ENCODE data around the gene WDR93.
"Not testable (repeated sequence)": the region's sequence is repeated elsewhere in the genome, so short reads cannot be mapped to it uniquely, and the experiment has no call there.

Gene WDR93

GRCh38 chr15:89664441-89665350 lies 25.9 kb upstream of the WDR93 start:
- no peak for DNase-seq

DNA sequence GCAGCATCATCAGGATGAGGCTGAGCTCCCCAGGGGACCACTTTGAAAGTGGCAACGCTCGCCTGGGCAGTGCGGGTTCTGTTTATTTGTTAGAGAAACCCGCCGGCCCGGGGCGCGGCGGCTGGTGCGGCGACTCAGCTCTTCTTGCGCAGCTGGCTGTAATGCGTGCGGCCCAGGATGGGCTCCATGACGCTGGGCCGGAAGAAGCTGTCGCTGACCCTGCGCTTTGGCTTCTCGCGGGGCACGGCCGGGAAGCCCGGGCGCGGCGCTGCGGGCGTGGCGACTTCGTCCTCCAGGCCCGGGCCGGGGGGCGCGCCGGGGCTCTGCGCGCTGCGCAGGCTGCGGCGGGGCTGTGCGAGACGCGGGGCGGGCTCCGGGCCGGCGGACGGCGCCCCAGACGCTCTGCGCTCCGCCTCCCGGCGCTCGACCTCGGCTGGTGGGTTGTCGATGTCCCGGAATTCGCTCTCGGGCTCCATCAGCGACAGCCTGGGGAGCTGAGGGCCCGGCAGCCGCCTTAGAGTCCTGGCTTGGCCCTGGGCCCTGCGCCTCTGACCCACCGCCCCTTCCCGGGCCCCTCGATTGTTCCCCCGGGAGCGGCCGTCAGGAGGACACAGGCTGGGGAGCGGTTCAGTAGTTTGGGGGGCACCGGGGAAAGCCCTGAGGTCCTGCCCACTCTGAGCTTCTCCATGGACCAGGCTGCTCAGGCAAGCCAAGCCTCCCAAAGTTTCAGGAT lies 25.0 kb upstream of the WDR93 start:
- DNase-seq: no peak

GRCh38 chr15:89666184-89666857 lies 24.3 kb upstream of the WDR93 start:
- no peak for DNase-seq

DNA sequence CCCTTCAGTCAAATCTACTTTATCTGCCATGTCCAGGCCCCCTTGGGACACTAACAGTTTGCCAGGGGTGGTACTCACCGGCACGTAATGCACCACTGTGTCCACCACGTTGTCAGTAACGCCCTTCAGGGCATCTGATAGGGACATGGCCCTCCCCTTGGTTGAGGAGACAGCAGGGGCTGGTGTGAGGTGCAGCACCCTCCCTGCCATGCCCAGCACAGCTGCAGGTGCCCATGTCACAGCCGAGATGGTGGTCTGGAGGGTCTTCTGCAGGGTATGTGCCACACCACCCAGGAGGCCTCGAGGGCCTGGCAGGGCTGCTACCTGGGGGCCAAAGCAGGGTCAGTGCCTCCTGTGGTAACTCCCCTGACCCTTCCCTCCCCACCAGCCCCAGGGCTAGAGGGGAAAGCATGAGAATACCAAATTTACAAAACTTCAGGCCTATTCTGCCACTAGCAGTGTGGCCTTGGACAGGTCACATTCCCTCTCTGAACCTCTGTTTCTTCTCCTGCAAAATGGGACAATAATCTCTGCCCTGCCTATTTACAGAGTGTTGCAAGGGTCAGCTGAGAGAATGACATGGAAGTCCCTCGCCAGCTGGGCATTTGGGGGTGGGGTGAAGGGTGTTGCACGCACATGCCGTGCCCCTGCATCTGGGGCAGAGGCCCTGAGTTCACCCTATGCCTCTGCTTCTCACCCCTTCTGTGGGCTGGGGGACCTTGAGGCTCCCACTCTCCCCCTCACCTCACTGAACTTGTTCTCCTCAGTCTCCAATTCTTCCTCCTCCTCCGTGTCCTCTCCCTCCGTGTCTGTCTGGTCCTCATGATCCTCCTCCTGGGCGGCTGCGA lies 23.5 kb upstream of the WDR93 start:
- DNase-seq: no peak

DNA sequence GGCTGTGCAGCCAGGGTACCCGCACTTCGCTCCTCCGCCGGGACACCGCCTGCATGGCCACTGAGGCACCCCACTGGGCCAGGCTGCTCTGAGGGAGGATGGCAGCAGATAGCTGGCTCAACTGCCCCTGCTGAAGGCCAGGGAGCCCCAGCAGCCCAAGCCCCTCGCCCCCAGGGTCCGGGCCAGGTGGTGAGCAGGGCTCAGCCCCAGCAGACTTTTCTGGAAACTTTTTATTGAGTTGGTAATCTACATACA lies 23.0 kb upstream of the WDR93 start:
- no peak for DNase-seq

DNA sequence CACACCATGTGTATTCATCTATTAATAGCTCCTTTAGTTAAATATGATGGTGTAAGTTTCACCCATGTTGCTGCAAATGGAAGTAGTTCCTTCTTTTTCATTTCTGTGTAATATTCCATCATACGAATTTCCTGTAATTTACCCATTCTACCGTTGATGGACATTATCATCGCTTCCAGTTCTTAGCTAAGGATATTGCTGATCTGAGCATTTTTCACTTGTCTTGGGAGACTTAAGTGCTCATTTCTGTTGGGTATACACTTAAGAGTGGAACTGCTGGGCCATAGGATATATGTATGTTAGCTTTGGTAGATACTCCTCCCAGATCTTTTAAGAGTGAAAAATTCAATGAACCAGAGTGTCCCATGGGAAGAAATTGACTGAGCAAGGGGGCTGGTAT lies 22.4 kb upstream of the WDR93 start:
- DNase-seq: no peak

DNA sequence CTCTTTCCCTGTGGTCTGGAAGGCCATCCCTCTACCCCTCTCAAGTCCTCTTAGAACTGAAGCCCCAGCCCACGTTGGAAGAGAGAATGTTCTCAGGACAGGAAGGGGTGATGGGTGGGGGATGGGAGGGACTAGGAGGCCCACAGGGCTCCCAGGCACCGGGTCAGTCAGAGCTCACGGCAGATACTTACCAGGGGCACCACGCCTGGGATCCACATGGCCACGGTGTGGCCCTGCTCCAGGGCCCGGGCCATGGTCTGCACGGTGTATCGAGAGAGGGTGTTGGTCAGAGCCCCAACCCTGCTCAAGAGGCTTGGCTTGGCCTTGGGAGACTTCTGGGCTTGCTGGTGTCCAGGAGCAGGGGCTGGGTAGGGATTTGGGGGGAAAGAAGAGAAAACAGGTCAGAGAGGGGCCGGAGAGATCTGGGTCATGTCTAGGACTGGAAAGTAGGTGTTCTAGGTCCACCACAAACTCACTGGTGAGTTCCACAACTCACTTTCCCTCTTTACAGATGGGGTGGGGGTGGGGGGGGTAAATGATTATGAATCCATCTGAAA lies 21.2 kb upstream of the WDR93 start:
- DNase-seq: no peak

DNA sequence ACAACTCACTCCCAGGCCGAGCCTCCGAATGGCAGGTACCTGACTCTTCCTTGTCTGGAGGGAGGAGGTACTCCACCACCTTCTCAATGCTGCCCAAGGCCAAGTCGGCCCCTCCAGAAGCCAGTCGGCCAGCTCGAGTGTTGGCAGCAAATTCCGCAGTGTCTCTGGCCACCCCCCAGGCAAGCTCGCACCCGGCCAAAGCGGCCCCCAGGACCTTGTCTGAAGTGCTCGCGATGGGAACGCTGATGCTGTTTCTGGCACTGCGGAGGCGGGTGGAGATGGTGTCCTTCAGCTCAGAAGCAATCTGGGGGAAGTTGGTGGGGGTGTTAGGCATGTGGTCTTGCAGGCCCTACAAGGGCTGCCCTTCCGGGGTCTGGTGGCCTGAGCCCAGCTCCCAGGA lies 20.7 kb upstream of the WDR93 start:
- DNase-seq: no peak

GRCh38 chr15:89670971-89671560 lies 19.5 kb upstream of the WDR93 start:
- no peak for DNase-seq

DNA sequence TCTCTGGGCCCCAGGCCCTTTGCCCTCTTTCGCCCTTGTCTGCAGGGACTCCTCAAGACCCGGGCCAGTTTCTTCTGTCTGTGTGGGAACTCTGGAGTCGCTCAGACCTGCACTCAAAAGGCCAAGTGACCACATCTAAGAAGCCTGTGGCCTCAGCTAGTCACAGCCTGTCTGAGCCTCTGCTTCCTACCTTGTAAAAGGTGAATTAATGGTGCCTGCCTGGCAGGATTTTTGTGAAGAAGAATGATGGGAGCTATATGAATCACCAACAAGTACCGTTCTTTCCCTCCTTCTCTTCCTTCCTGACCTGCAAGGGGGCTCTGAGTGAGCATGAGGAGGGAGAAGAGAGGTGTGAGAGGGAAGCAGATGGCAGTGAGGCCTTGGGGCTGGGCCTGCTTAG lies 18.9 kb upstream of the WDR93 start:
- DNase-seq: no peak

DNA sequence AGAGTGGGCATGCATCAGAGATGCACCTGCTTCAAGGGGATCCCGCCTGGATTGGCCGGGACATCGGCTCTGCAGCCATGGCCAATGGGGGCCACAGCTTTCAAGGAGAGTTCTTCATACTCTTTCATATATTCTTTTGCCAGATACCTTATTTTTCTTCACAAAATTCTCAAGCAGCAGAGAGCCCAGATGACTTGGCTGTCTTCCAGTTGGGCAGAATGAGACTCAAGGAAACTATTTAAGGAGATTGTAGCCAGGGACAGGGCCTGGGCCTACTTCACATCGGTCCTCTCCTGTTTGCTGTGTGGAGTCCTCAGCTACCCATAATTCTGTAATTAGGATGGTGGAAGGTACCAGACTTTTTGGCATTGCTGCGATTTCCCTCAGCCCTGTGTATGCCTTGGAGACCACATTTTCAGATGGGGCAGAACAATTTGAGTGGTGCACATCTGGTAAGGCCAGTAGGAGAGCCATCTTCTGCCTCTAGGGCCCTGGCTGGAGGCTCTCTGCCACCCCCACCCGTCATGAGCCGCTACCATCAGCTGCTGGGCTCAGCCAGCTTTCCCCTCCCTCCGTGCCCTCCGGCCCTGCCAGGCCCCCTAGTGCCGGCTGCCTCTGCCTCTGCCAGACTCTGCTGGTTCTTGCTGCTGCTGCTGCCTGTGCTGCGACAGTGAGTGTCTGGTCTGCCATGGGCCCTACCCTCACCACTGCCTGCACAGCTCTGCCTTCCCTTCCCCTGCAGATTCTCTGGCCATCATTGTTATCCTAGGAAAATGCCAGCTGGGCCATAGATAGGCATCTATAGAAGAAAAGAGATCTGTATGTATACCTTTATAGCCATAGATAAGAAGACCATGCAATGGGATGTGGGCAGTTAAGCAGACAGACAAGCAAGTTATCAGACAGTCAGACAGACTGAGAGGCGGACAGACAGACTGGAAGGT lies 18.1 kb upstream of the WDR93 start:
- DNase-seq: no peak

DNA sequence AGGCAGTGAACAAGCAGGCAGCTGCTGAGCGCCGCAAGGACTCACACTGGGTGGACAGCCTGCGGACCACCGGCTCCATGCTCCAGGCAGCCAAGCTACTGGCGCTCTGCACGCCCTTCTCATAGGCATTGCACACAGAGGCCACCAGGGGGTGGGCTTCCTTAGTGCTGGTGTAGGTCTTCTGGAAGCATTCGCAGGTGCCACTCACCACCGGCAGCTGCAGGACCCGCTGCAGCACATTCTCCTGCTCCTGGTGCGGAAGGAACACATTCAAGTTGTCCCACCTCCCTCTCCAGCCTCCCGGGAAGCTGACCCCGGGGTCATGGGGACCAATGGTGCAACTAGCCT lies 17.5 kb upstream of the WDR93 start:
- DNase-seq: no peak

- DNase-seq: no peak
Observed at GRCh38 chr15:89674526-89674925, 16.1 kb upstream of the WDR93 start.

- DNase-seq: no peak
Observed at GRCh38 chr15:89675606-89676005, 15.0 kb upstream of the WDR93 start.

GRCh38 chr15:89677381-89677780 lies 13.2 kb upstream of the WDR93 start:
- no peak for DNase-seq

DNA sequence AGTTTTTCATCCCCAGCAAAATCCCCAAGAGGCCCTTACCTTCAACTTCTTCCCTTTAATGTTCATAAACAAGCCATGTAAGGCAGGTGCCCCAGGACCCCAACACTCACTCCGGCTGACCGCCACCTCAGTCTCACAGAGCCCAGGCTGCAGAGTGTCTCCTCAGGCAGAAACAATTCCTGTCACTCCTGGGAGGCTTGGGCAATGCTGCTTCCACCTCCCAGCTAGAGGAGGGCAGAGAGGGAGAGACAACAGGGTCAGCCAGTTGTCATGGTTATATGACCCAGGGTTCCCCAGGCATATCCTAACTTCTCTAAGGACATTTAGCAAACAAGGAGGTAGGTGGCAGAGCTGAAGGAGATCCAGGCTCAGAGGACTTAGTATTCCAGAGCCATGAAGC lies 11.4 kb upstream of the WDR93 start, which contains the start of gene PLIN1:
Gene PLIN1 (minus strand): TSS at position 156 of the 400 bp plus-strand sequence. CDS start 1,878 bp downstream, outside the sequence.
- DNase-seq: no peak

DNA sequence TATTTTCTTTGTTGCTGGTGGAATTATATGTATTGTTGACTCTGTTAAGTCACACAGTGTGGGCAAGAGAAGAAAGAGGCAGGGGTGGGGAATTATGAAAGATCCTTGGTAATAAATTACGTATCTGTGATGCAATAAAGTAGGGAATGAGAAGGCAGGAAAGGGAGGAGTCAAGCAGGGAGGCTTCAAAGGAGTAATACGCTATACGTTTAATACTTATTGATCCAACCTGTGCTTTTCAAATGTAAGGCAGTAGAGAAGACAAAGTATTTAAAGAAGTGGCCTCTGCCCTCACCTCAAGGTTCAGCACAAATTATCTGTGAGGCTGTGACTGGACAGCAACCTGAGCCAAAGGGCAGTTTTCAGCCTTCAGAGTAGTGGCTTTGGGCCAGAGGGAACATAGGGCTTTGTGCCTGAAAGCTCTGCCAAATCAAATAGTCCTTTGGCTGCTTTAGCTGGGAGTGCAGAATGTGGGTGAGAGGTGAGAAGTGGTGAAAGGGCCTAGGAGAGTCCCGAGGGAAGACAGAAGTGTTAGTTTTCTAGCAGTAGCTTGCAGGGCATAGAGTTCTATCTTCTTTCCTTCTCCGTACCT lies 10.2 kb upstream of the WDR93 start:
- no peak for DNase-seq

- DNase-seq: no peak
Observed at GRCh38 chr15:89681146-89681545, 9.5 kb upstream of the WDR93 start.

- no peak for DNase-seq
Observed at GRCh38 chr15:89685995-89686394, 4.6 kb upstream of the WDR93 start.

GRCh38 chr15:89686522-89686921 lies 4.1 kb upstream of the WDR93 start:
- no peak for DNase-seq

DNA sequence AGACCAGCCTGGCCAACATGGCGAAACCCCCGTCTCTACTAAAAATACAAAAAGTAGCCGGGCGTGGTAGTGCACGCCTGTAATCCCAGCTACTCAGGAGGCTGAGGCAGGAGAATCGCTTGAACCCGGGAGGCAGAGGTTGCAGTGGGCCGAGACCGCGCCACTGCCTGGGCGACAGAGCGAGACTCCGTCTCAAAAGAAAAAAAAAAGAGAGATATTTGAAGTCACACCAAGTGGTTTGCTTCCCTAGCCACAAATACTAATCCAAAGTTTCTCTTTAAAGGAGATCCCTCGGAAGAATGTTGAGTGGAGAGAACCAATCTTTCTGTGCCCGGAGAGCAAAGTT lies 708 bp upstream of the WDR93 start:
- not testable (repeated sequence) for DNase-seq

All from NCI-H510A (cell line).